CD4-positive, alpha-beta T cell treated with Interleukin-21 for 1 hour (primary cell): ENCODE results near the gene SLC17A1.
"Not testable (repeated sequence)": the region's sequence is repeated elsewhere in the genome, so short reads cannot be mapped to it uniquely, and the experiment has no call there.

ENCODE experiments used
- DNase-seq: peaks from one replicate; pipeline ENCODE4 v3.0.0-alpha.2; 2020

The SLC17A1 gene

DNA sequence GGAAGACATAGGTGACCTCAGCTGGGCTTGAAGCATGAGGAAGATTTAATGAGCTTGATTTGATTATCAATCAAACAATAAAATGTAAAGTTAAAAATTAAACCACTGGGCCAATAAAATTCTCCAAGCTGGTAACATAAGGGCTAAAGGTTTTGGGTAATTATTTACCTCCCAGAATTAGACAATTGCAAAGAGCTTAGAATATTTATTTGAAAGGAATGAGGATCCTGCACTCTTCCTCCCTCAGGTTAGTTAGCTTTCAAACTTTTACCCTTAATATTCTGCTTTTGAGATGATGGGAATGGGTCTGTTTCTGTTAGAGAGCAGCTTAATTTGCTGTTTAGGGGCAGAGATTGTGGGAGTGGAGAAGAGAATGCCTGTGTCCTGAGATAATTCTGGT, 77.3 kb downstream of the SLC17A1 start, which contains the start of gene SLC17A4:
Gene SLC17A4, plus strand, starts transcription at position 208 of the 400 bp plus-strand sequence. CDS start 7,221 bp downstream, outside the sequence.
- DNase-seq, result no peak

DNA sequence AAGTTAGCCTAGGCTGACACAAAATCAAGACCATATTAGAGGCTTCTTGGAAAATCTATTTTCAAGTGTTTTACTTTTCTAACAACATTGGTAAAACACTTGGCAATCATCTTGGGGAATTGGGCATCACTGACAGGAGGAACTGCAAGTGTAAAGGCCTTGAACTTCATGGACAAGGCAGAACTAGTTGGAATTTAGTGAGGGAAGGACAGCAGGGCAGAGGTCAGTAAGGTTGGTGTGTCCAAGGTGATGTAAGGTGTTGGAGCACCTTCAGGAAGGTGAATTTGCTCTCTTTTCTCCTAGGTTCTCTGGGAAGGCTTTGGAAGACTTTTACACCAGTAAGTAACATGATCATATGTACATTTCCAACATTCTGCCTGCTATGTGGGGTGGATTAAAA, 78.8 kb downstream of the SLC17A1 start:
- DNase-seq, result no peak

DNA sequence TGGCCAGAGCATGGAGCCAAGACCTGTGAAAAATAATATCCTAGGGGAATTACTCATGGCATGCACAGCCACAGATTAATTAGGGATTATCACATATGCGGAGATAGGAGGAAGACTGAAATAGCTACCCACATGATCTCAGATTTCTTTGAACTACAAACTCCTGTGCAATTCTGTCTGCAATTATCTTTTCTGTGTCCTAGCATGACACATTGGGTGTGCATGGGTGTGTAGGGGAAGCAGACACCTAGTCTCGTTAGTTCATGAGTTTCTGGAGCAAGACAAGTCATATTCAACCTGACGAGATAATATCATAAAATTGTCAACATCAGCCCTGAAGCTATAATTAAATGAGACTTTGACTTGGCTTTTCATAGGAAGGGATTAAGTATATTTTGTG, 80.9 kb downstream of the SLC17A1 start:
- DNase-seq, result no peak

DNA sequence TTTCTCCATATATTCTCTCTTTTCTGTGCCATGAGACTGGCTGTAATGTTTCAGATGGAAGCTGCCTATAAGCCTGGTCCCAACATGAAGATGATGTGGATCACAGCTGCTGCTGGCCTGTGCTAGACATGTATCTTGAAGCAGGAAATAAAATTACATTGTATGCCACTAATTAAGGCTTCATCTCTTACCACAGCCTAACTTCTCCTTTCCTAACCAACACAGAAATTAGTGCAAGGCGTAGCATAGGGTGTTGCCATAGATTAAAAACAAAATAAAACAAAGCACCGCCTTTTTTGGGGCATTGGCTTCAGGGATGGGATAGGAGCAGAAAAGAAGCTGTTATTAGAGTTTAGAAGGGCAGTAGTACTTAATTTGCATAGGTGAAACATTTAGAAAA, 82.0 kb downstream of the SLC17A1 start:
- peak; percentile 2 for DNase-seq

GRCh38 chr6:25748601-25749517, 83.0 kb downstream of the SLC17A1 start:
- not testable (repeated sequence) for DNase-seq

- DNase-seq, result no peak
These were observed 83.8 kb downstream of the SLC17A1 start for GRCh38 chr6:25748049-25748448.

- no peak for DNase-seq
These were observed 84.4 kb downstream of the SLC17A1 start for GRCh38 chr6:25747477-25747876.

DNA sequence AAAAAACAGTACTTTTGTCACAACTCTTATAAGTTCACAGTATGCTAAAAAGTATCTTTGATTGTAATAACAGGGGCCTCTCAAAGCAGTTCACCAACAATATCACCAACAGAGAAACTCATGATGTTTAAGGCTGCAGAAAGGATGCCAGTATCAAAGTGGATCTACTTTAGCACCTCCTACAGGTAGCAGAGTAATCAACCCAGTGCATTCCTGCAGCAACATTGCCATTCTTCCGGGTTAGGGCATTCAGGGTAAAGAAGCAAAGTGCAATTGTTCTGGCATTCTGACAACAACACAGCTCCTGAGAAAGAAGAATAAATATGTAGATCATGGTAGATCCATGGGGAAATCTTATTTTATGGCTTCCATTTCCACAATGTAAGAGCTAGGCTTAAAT, 84.9 kb downstream of the SLC17A1 start:
- DNase-seq, result no peak

DNA sequence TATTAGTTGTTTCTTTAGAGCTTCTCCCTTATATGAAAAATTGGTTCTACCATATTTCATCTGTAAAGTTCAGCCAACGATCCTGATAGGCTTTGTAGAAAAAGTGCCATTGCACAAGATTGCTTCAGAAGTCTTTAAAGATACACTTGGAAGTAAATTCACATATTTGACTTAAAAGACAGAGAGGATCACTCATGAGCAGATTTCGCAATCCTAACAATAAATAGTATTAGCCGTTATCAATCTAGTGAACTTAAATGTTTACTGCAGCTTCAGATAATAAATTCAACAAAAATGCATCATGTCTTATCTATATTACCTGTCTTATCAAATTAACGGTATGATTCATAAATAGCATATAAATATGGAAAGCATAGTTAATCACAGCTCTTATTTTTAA, 86.0 kb downstream of the SLC17A1 start:
- no peak for DNase-seq

DNA sequence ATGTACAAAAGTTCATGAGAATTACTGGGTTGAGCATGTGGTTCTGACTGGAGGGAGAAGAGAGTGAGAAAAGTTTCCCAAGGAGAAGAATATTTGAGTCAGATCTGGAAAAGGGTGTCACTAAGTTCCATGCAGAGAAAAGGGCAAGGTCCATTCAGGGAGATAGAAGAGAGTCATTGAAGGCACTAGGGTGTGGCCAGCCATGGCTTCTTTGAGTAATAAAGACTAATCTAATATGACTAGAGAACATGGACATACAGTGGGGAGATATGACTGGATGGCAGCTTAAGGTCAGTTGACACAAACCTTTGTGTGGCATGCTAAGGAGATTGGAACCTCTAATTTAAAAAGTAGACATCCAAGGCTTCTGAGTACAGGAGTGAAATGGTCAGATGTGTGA, 88.0 kb downstream of the SLC17A1 start:
- DNase-seq, result no peak

GRCh38 chr6:25735261-25735660, 96.6 kb downstream of the SLC17A1 start:
- DNase-seq, result no peak
